GM18907 (cell line): ENCODE results near the gene GRB2.
"Not testable (repeated sequence)": the region's sequence is repeated elsewhere in the genome, so short reads cannot be mapped to it uniquely, and the experiment has no call there.

Experiments used
- ATAC-seq: cut with Tn5 transposase; IDR thresholded peaks from one replicate; pipeline ENCODE4 v1.9.1; 2021; ENCODE audit warnings: mild to moderate bottlenecking, moderate library complexity; ENCODE audit not compliant: unreplicated experiment

The GRB2 gene

DNA sequence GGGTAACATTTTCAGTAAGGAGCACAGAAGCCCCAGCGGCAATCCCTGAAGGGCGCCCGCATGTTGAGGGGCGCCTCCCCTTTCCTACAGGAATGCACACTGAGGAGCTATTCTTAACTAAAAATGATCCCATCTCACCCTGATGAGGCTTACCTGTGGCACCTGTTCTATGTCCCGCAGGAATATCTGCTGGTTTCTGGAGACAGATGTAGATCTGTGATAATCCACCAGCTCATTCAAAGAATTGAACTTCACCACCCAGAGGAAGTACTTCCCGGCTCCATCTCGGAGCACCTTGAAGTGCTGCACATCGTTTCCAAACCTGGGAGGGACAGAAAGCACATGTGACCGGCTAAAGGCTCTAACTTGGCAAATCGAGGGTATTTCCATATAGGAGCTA is 84.0 kb downstream of the GRB2 start:
- ATAC-seq: no peak

- peak; percentile 53 for ATAC-seq
Measured at GRCh38 chr17:75319904-75320691, 85.4 kb downstream of the GRB2 start.

DNA sequence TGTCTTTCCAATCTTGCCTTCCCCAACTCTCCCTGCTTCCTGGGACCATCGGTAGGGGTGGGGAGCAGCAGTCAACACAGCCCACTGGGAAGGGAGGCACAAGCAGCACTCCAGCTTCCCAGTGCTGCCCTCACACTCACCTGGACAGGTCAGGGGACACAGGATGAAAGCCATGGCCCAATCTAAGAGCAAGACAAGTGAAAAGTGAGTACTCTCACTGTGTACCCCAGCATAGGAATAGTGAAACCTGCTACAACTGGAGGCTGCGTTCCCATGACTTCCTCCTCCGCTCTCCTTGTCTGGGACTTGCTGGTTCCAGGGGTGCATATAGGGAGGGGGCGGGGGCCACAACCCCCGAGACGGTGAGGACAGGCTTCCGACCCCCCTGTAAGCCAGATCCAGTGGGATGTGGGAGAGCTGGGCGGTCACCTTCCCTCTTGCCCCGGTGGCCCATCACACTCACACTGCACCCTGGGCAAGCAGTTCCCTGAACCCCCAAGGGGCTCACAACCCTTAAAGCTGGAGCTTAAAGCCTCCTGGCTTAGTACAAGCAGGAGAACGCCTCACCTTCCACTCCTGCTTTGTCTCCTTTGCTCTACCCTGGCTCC is 86.8 kb downstream of the GRB2 start:
- no peak for ATAC-seq

DNA sequence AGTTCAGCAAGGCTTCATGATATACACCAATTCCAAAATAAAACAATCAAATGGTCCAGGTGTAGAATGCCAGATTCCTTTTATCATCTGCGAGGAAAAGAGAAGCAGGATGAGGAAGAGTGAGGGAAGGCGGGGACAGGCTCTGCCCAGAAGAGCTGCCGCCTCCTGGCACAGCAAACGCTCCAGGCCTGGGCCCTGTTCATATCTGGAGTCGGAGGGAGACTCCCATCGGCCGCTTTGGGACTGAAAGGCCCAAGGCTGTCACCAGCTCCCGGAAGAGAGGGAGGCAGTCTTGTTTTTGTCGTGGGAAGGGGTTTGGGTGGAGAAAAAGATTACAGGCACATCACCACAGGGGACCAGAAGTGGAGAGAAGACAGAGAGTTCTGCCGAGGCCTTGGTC is 87.3 kb downstream of the GRB2 start:
- no peak for ATAC-seq

DNA sequence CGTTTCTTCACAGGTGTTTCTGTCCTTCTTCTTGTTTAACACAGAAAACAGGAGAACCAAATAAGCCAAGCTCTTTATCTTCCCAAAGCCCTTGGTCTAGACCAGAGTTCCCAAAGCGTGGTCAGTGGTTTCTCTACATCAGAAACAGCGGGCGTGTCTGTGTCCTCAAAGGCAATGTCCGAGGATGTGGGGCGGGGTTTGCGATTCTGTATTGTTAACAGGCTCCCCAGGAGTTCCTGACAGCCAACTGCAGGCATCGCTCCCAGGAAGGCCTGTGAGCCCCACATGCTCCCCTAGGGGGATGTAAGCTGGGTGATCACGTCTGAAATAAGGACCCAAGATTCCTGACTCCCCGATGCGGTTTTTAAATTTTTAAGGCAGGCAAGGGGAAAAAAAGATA is 87.8 kb downstream of the GRB2 start:
- no peak for ATAC-seq

DNA sequence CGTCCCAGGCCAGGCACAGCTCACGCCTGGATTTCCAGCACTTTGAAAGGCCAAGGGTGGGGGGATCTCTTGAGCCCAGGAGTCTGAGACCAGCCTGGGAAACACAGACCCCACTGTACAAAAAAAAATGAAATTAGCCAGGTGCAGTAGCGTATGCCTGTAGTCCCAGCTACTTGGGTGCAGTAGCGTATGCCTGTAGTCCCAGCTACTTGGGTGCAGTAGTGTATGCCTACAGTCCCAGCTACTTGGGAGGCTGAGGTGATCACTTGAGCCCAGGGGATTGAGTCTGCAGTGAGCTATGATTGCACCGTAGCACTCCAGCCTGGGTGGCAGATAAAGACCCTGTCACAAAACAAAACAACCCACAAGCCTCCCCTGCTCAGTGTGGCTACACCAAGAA is 89.2 kb downstream of the GRB2 start:
- ATAC-seq: no peak

DNA sequence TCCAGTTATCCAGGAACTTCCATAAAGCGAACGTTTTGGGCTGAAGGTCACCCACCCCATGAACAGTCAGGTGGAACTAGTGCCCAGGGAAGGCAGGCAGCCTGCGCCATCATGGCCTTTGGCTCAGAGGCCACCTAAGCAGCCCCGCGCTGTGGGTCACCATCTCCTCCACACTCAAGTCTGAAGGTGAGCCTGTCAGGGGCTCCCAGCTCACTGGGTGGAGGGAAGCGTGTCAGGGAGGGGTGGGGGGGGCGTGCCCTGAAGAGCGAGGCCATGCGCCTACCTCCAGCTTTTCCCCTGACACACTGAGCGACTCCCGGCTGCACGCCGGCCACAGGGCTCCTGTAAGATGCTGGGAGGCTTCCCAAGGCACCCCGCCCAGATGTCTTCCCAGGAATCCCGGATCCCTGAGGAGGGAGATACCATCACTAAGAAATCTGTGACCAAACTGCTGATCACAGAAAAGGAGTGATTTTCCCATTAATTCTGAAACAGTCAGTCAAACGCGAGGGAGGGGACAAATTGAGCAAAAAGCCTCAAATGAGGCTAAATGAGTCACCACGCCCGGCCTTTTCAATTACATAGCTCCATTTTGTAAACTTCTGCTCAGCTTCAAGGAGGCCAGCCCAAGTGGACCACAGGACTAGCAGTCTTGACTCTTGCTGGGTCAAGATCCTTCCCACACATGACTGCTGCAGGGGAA is 89.8 kb downstream of the GRB2 start:
- no peak for ATAC-seq

DNA sequence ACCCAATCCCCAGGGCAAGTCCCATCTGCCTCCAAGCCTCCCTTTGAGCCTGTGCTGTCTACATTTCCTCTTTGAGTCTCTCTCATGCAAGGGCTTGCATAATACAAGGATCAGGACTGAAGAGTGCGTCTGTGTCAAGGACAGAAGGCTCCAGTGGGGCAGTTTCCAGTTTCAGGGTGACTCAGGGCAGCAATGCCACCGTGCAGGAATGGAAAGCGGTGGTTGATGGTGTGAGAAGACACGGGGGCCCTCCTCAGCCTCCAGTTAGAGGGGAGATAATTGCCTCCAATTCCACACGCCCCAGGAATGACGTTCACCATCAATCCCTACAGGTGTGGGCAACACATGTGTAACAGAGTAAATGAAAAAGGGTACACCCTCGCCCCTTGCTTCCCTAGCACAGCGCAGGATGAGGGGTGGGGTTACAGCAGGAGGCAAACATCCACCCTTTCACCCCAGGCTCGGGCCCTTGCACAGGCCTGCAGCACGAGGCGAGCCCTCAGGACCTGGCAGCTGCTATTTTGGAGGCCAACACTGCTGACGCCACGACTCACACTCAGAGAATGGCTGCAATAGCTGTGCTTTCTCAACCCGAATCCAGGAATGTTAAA is 91.4 kb downstream of the GRB2 start:
- ATAC-seq: peak; percentile 31

GRCh38 chr17:75308732-75309629 is 96.5 kb downstream of the GRB2 start:
- ATAC-seq: no peak

GRCh38 chr17:75307957-75308731 is 97.3 kb downstream of the GRB2 start:
- no peak for ATAC-seq

GRCh38 chr17:75301502-75302206 is 103.8 kb downstream of the GRB2 start:
- ATAC-seq: no peak

DNA sequence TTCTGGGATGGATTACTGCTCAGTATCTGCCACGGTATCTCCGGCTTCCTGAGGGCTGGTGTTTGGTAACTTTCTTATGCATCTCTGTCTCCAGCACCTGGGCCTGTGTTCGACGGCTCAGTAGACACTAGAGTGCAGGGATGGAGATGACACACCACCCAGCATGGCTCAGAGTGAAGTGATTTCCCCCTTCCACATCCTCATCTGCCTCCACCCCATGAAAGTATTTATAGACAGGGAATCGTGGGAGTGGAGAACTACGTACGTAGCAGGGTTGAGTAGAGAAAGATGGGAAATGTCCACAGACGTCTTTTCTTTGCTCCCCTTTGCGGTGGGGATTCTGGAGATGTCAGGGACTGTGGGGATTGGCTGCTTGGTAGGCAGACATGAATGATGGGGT is 104.4 kb downstream of the GRB2 start:
- no peak for ATAC-seq

- no peak for ATAC-seq
Measured at GRCh38 chr17:75300280-75300679, 105.2 kb downstream of the GRB2 start.

DNA sequence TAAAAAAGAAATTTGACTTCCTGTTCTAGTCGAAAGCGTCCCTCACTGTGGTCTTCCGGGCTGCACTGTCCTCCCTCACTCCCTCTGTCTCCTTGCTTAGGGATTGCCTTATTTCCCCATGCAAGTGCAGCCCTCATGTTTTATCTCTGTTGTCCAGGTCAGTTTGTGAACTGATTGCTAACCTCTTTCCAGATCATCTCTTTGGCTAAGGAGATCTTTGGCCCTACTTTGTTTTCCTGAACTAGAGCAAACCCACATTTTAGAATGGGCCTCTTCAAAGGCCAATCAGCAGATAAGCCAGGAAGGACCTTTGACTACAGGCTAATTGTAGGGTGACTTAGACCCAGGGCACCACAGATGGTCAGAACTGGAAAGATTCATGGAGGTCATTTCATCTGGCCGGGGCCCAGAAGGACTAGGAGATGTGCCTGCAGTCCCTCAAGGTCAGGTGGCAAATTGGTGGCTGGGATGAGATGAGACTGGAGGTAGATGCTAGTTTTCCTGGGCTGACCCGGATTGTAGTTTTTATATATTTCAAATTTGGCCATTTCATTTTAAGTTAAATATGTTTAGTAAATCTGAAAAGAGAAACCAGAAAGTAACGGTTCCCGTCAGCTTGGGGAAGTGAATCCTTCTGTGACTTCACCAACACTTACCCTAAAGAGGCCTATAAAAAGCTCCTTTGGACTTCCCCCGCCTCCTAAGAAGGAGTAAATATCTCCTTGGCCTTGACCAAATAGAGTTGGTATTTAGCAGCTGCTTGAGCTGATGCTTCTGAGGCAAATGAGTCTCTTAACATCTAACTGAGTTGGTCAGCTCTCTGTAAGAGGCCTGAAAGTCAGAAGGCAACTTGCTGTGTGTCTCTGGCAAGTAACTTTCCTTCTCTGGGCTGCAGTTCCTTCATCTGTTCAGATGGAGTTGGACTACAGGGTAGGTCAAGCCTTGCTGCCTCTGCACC is 110.0 kb downstream of the GRB2 start:
- peak; percentile 64 for ATAC-seq

DNA sequence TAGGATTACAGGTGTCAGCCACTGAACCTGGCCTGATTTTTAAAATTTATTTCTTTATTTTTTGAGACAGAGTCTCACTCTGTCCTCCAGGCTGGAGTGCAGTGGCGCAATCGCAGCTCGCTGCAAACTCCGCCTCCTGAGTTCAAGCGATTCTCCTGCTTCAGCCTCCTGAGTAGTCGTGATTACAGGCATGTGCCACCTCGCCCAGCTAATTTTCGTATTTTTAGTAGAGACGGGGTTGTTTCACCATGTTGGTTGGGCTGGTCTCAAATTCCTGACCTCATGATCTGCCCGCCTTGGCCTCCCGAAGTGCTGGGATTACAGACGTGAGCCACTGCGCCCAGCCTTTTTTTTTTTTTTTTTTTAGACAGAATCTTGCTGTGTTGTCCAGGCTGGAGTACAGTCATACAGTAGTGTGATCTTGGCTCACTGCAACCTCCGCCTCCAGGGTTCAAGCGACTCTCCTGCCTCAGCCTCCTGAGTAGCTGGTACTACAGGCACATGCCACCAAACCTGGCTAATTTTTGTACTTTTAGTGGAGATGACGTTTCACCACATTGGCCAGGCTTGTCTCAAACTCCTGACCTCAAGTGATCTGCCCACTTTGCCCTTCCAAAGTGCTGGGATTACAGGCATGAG is 112.5 kb downstream of the GRB2 start:
- not testable (repeated sequence) for ATAC-seq

DNA sequence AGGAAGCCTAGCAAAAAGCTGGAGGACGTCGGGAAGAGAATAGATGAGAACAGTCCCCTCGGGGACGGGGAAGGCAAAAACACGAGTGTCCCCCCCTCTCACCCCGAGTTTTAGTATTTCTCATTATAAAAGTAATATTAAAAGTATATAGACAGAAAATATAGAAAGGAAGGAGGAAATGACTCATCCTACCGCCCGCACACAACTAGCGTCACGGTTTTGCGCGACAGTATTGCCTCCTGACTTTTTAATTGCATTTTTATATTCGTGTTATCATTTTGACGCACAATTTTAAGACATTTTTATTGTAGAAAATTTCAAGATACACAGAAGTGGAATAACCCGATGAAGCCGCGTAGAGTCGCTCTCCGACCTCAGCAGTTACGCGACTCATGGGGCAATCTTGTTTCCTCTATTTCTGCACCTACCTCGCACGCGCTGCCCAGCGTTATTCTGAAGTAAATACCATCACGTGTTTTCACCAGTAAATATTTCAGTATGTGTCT is 115.6 kb downstream of the GRB2 start:
- ATAC-seq: peak; percentile 44

DNA sequence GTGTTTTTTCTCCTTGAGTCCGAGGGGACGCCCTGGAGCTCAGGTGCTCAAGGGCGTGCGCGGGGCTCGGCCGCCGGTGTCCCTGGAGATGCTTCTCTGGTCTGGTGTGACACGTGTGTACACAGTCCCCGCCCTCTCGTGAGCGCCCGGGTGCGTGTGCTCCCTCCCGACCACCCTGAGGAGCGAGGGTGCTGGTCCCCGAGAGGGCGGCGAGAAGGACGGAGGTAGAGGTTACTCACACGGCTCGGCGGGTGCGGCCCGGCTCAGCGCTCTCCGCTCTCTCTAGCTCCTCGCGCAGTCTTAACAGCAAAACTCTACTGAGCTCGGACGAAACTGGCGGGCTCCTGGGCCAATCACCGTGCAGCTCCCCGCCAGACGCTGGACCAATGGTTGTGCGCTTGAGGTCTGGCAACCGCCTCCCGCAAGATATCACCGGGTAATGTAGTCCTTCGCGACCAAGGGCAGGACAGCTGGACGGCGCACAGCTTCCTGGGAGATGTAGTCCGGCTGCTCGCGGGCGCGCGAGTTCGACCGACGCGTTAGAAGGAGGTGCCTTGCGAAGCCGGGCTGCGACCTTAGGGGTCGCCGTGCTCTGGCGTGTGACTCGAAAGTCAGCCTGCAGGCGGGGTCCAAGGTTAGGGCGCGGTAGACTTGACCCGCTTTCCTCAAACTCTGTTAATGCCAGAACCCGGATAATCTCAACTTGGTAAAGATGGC is 116.2 kb downstream of the GRB2 start, which contains the start of gene SLC25A19:
TSS of gene SLC25A19 (minus strand) at position 319 of the 717 bp plus-strand sequence. CDS start 2,669 bp downstream, outside the sequence.
- peak; percentile 90 for ATAC-seq
